Type B pancreatic cell (in vitro differentiated cells): ENCODE results near the gene EIF2AK3. TPM values are rescaled to one million over a fixed set of nuclear protein-coding genes. Genes with fewer than 3 reads are reported as not detected.
"Not testable (repeated sequence)": the region's sequence is repeated elsewhere in the genome, so short reads cannot be mapped to it uniquely, and the experiment has no call there.

Source experiments
- DNase-seq: peaks from one replicate; pipeline ENCODE4 v3.0.0; 2021; ENCODE audit warnings: mixed read lengths; ENCODE audit not compliant: unreplicated experiment; ENCODE audit errors: extremely low spot score
- H3K27ac Mint-ChIP-seq: 2 replicates; pipeline ENCODE4 v1.8.0; 2021; ENCODE audit warnings: mild to moderate bottlenecking, mixed read lengths
- H3K27me3 Mint-ChIP-seq: 2 replicates; pipeline ENCODE4 v1.8.0; 2021; ENCODE audit warnings: mixed read lengths
- H3K36me3 Mint-ChIP-seq: 2 replicates; pipeline ENCODE4 v1.8.0; 2021; ENCODE audit warnings: mixed read lengths
- H3K4me1 Mint-ChIP-seq: one replicate; pipeline ENCODE4 v1.8.0; 2021; ENCODE audit warnings: mixed read lengths; ENCODE audit not compliant: unreplicated experiment
- H3K4me3 Mint-ChIP-seq: 2 replicates; pipeline ENCODE4 v1.8.0; 2021; ENCODE audit warnings: mild to moderate bottlenecking, mixed read lengths
- H3K9me3 Mint-ChIP-seq: 2 replicates; pipeline ENCODE4 v1.8.0; 2021; ENCODE audit warnings: mixed read lengths
- CTCF ChIP-seq: fragments of 200-600 bp; sonication (generic); conservative IDR thresholded peaks from 2 replicates; pipeline ENCODE4 v1.5.0; 2021; ENCODE audit warnings: antibody characterized with exemption, mild to moderate bottlenecking
- total RNA-seq: library from RNA; stranded (reverse); gene quantifications from 2 replicates; pipeline ENCODE4 v1.2.1, GENCODE V29; 2021; ENCODE audit warnings: low replicate concordance

EIF2AK3 gene
- total RNA-seq, 1 donor from 2014 or later: 22.9 TPM

DNA sequence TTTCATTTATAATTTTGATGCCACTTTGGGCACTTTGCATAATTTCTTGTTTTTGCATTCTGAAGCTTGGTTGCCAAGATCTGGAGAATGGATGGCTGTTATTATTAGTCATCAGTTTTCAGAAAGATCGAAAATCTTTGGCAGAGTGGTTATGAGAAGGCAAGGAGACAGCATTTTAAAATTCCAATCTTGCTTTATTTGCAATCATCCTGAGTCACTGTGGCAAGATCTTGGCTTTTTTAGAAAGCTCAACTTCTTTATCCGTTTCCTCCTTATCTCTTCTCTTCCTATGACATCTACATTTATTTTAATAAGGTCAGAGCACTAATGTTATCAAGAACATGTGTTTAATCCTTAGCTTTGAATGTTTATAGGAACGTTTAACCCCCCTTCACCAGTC lies 31.1 kb upstream of the EIF2AK3 start:
- Mint-ChIP-seq H3K4me1 (peaks cover 13% of the 10 kb centered on the region), H3K27me3 (no peaks in the 10 kb centered on the region), H3K36me3 (no peaks in the 10 kb centered on the region), H3K4me3 (no peak overlapping the region), H3K27ac (no peak overlapping the region), H3K9me3 (no peaks in the 10 kb centered on the region)
- DNase-seq: no peak
- no peak for TF ChIP-seq CTCF

DNA sequence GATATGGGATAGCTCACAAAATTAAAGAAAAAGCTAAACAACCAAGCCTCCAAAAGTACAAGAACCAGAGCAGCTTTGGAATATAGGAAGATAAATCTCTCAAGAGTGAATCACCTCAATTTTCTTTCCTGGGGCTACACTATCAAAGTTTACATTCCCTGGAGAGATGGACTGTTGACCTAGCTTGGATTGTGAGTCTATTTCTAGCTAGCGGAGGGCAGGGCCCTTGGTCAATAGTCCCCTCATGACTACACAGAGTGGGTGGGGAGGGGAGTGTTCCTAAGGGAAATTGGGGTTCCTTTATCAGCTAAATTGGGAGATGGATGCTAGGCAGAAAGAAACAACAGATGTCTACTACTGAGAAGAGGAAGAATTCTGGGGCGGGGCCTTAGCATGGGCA lies 29.9 kb upstream of the EIF2AK3 start:
- H3K36me3 Mint-ChIP-seq: no peaks in the 10 kb centered on the region
- no peak overlapping the region for H3K27ac Mint-ChIP-seq
- DNase-seq: no peak
- H3K4me1 Mint-ChIP-seq: peaks cover 13% of the 10 kb centered on the region
- H3K4me3 Mint-ChIP-seq: no peak overlapping the region
- no peaks in the 10 kb centered on the region for H3K27me3 Mint-ChIP-seq
- no peaks in the 10 kb centered on the region for H3K9me3 Mint-ChIP-seq
- TF ChIP-seq CTCF: no peak

DNA sequence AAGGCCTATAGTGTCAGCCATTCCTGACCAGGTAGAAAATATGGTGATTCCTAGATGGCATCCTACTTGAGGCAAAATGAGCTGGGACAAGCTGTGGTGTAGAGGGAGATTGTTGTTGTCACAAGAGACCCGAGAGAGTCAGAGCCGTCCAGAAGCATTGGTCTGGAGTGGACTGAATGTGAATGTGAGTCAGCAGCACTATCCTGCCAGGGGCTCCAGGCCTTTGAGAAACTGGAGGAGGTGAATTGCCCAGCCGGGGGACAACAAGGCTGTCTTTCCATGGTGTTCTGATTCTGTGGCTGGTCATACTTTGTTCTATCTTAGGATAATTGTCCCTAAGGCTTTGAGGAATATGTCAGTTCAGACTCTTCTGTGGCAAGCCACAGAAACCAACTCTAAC lies 29.4 kb upstream of the EIF2AK3 start:
- peaks cover 2% of the 10 kb centered on the region for H3K9me3 Mint-ChIP-seq
- H3K4me1 Mint-ChIP-seq: peaks cover 13% of the 10 kb centered on the region
- H3K4me3 Mint-ChIP-seq: no peak overlapping the region
- no peaks in the 10 kb centered on the region for H3K27me3 Mint-ChIP-seq
- H3K27ac Mint-ChIP-seq: no peak overlapping the region
- no peak for TF ChIP-seq CTCF
- DNase-seq: no peak
- no peaks in the 10 kb centered on the region for H3K36me3 Mint-ChIP-seq

- H3K9me3 Mint-ChIP-seq: peaks cover 8% of the 10 kb centered on the region
- no peak overlapping the region for H3K4me3 Mint-ChIP-seq
- H3K27ac Mint-ChIP-seq: no peak overlapping the region
- H3K27me3 Mint-ChIP-seq: no peaks in the 10 kb centered on the region
- H3K4me1 Mint-ChIP-seq: peaks cover 12% of the 10 kb centered on the region
- TF ChIP-seq CTCF: no peak
- DNase-seq: no peak
- H3K36me3 Mint-ChIP-seq: no peaks in the 10 kb centered on the region
Observed at GRCh38 chr2:88654714-88655113, 27.4 kb upstream of the EIF2AK3 start.

DNA sequence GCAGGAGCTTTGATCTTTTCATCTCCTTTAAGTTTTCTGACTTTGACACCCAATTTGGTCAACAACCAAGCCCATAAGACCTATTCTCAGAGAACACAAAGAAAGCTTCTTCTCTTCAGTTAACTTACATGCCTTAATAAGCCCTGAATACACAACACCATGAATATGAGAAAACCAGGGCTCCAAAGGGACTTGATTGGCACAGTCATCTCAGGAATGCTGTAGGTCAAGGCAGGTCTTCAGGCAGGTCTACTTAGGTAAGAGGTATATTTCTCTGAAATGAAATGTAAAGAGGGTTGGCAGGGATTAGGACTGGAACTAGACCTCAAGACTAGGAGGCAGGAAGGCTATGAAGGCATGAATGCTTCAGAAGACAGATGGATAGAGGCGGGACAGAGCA lies 24.4 kb upstream of the EIF2AK3 start:
- Mint-ChIP-seq H3K27ac (peak overlapping the region; percentile 48), H3K36me3 (no peaks in the 10 kb centered on the region), H3K4me1 (no peaks in the 10 kb centered on the region), H3K27me3 (no peaks in the 10 kb centered on the region), H3K4me3 (no peak overlapping the region), H3K9me3 (peaks cover 8% of the 10 kb centered on the region)
- no peak for TF ChIP-seq CTCF
- DNase-seq: no peak

DNA sequence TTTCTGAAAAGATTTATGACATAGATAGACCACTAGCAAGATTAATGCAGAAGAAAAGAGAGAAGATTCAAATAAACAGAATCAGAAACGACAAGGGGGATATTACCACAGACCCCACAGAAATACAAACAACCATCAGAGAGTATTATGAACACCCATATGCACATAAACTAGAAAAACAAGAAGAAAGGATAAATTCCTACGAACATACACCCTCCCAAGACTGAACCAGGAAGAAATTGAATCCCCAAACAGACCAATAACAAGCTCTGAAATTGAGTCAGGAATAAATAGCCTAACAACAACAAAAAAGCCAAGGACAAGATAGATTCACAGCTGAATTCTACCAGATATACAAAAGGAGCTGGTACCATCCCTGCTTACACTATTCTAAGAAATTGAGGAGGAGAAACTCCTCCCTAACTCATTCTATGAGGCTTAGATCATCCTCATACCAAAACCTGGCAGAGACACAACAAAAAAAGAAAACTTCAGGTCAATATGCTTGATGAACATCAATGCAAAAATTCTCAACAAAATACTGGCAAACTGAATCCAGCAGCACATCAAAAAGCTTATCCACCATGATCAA lies 18.1 kb upstream of the EIF2AK3 start:
- not testable (repeated sequence) for H3K36me3 Mint-ChIP-seq, H3K9me3 Mint-ChIP-seq, H3K4me3 Mint-ChIP-seq, DNase-seq, H3K27me3 Mint-ChIP-seq, H3K4me1 Mint-ChIP-seq
- peak overlapping the region; percentile 21 for H3K27ac Mint-ChIP-seq
